SK-N-MC (cell line): ENCODE results near the gene BSN.

ENCODE experiments used
- DNase-seq: peaks from one replicate; pipeline ENCODE4 v3.0.0-alpha.2; 2011; ENCODE audit warnings: low read depth, low spot score
- H3K27ac ChIP-seq: fragments of 200-600 bp; sonication (generic); 2 replicates; pipeline ENCODE4 v1.5.1; 2016; ENCODE audit warnings: mixed run types
- H3K36me3 ChIP-seq: fragments of 200-600 bp; sonication (generic); 2 replicates; pipeline ENCODE4 v1.6.1; 2017; ENCODE audit warnings: antibody characterized with exemption, low read length, mixed read lengths; ENCODE audit not compliant: insufficient read depth
- H3K4me3 ChIP-seq: fragments of 200-600 bp; sonication (generic); 2 replicates; pipeline ENCODE4 v1.5.1; 2016
- H3K9ac ChIP-seq: fragments of 200-600 bp; sonication (generic); 2 replicates; pipeline ENCODE4 v1.8.0; 2017; ENCODE audit warnings: mixed run types, mixed read lengths; ENCODE audit not compliant: insufficient read length
- H3K9me3 ChIP-seq: fragments of 200-600 bp; sonication (generic); 2 replicates; pipeline ENCODE4 v1.6.1; 2017; ENCODE audit warnings: low read depth, mild to moderate bottlenecking, antibody characterized with exemption, low read length, moderate library complexity, mixed read lengths
- EZH2 ChIP-seq: fragments of 200-600 bp; sonication (generic); IDR thresholded peaks from one replicate; pipeline ENCODE4 v1.6.1; 2017; ENCODE audit warnings: antibody characterized with exemption
- FOXP2 ChIP-seq: optimal IDR thresholded peaks from 2 replicates; pipeline ENCODE3; 2011; ENCODE audit warnings: mild to moderate bottlenecking, moderate library complexity; ENCODE audit not compliant: insufficient read depth; ENCODE audit errors: extremely low read length, control extremely low read depth
- POLR2AphosphoS5 ChIP-seq: IDR thresholded peaks from 2 replicates; pipeline ENCODE4 v1.6.1; 2012; ENCODE audit warnings: mild to moderate bottlenecking, low read depth, low read length, borderline replicate concordance

The BSN gene

DNA sequence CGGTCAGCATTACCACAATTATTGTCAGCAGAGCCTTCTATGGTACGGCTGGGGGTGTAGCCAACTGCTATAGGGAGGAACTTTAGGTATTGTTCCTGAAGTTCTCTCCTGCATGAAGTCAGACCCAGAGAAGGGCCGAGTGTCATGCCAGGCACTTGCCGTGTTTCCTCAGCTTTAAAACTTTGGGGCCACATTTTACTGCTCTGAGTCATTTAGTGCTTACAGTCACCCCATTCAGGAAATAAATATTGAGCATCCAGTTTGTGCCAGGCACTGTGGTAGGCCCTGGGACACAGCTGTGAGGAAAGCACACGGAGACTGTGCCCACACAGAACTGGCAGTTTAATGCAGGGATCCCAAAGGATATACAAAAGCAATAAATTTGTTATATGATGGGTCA, 65.4 kb downstream of the BSN start:
- H3K27ac ChIP-seq = no peak overlapping the region
- no peak for DNase-seq
- no peaks in the 10 kb centered on the region for H3K36me3 ChIP-seq
- no peak overlapping the region for H3K9ac ChIP-seq
- TF ChIP-seq EZH2 = no peak
- TF ChIP-seq POLR2AphosphoS5 = no peak
- TF ChIP-seq FOXP2 = no peak
- H3K4me3 ChIP-seq = no peak overlapping the region
- no peaks in the 10 kb centered on the region for H3K9me3 ChIP-seq

DNA sequence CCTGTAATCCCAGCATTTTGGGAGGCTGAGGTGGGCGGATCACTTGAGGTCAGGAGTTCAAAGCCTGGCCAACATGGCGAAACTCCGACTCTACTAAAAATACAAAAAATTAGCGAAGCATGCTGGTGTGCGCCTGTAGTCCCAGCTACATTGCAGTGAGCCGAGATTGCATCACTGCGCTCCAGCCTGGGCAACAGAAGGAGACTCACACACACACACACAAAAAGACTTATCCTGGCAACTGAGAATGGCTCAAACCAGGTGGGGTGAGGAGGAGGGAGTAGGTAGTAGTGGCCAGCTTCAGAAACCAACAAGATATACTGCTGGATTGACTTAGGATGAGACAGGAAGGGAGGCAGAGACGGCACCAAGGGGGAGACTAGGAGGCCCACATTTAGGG, 66.5 kb downstream of the BSN start:
- no peak for DNase-seq
- Histone ChIP-seq H3K36me3 (no peaks in the 10 kb centered on the region), H3K9me3 (no peaks in the 10 kb centered on the region), H3K4me3 (no peak overlapping the region), H3K27ac (no peak overlapping the region), H3K9ac (no peak overlapping the region)
- no peak for TF ChIP-seq POLR2AphosphoS5
- TF ChIP-seq FOXP2 = no peak
- TF ChIP-seq EZH2 = no peak

DNA sequence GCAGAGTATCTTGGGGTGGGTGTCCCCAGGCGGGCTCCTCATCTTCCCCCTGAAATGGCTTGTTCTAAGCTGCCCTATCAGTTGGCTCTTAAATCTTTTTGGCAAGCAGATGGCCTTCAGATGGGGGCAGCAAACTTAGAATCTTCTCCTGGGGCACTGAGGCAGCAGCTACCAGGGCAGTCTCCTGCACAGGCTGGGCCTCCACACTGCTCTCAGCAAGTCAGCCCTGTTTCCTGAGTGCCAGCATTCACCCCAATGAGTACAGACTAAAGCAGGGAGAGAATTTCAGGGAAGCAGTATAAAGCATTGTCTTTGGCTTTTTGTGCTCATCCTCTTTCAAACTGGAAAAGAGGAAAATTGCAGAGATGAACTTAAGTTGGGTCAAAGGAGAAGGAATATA, 68.8 kb downstream of the BSN start:
- TF ChIP-seq POLR2AphosphoS5 = no peak
- no peak for TF ChIP-seq EZH2
- TF ChIP-seq FOXP2 = no peak
- Histone ChIP-seq H3K9ac (no peak overlapping the region), H3K9me3 (no peaks in the 10 kb centered on the region), H3K4me3 (no peak overlapping the region), H3K27ac (no peak overlapping the region), H3K36me3 (no peaks in the 10 kb centered on the region)
- DNase-seq = no peak

DNA sequence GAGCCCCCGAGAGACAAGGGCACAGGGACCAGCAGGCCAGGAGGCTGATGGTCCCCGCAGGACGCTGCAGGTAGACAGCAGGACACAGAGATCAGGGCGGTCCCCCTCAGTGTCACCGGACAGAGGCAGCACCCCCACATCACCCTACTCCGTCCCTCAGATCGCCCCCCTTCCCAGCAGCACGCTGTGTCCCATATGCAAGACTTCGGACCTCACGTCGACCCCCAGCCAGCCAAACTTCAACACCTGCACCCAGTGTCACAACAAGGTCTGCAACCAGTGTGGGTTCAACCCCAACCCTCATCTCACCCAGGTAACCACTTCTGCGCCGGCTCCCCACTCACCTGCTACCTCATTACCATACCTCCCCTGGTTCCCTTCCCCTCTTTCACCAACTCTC, 70.8 kb downstream of the BSN start:
- Histone ChIP-seq H3K36me3 (no peaks in the 10 kb centered on the region), H3K27ac (no peak overlapping the region), H3K4me3 (no peak overlapping the region), H3K9me3 (no peaks in the 10 kb centered on the region), H3K9ac (no peak overlapping the region)
- DNase-seq = no peak
- TF ChIP-seq POLR2AphosphoS5 = no peak

DNA sequence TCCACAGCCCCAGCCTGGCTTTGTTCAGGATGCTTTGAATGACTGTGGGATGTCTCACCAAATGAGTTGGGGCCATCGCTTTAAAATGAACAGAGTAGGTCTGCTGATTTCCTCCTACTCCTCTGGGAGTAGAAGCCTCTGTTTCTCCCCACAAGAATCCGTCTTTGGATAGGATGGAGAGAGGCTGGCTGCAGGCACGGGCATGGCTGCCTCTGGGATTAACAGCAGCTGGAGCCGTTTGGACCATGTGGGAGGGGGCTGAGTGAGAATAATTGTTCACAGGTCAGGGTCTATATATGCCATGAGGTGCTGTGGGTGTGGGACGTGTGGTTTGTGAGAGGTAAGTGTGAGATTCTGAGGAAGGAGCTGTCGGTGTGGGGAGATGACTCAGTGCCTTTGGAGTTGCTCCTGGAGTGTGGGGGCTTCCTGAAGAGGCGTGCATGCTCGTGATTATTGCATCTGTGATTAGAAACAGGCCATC, 71.9 kb downstream of the BSN start:
- Histone ChIP-seq H3K36me3 (no peaks in the 10 kb centered on the region), H3K27ac (no peak overlapping the region), H3K9me3 (no peaks in the 10 kb centered on the region), H3K4me3 (no peak overlapping the region), H3K9ac (no peak overlapping the region)
- no peak for TF ChIP-seq EZH2
- no peak for TF ChIP-seq FOXP2
- TF ChIP-seq POLR2AphosphoS5 = no peak
- no peak for DNase-seq

DNA sequence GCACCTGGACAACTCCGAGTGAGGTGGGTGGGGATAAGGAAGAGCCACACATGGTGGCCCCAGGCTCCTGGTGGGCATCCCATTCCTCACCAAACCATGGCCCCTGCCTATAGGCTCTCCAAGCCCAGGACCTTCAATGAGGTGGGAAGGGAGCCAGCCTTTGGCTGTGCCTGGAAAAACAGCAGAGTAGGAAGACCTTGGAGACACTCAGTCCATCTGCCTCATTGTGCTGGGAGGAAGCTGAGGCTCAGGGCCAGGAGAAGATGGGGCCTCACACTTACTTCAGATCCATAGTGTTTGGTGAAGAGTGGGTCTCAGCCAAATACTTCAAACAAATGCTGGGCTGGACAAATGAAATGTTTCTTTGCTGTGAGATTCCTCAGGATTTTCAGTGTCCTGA, 72.5 kb downstream of the BSN start:
- no peaks in the 10 kb centered on the region for H3K9me3 ChIP-seq
- no peak overlapping the region for H3K9ac ChIP-seq
- TF ChIP-seq POLR2AphosphoS5 = no peak
- TF ChIP-seq EZH2 = no peak
- TF ChIP-seq FOXP2 = no peak
- H3K36me3 ChIP-seq = no peaks in the 10 kb centered on the region
- DNase-seq = no peak
- H3K27ac ChIP-seq = no peak overlapping the region
- no peak overlapping the region for H3K4me3 ChIP-seq

DNA sequence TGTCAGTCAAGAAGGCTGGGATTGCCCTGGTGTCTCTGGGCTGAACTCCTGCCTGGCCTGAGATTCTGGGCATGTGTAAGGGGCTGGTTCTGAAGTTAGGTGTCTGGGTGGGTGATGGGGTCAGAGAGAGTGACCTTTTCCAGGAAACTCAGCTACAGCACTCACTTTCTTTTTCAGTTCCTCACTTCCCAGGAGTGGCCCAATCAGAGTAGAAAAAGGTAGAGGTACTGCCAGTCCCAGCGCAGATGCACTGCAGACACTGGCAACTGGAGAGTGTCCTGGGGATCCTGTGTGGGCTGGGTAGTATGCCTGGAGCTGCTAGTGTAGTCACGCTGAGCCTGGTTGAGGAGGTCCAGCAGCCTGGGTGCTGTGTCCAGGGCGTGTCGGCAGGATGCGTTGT, 73.4 kb downstream of the BSN start:
- no peak overlapping the region for H3K4me3 ChIP-seq
- TF ChIP-seq EZH2 = no peak
- no peak overlapping the region for H3K27ac ChIP-seq

DNA sequence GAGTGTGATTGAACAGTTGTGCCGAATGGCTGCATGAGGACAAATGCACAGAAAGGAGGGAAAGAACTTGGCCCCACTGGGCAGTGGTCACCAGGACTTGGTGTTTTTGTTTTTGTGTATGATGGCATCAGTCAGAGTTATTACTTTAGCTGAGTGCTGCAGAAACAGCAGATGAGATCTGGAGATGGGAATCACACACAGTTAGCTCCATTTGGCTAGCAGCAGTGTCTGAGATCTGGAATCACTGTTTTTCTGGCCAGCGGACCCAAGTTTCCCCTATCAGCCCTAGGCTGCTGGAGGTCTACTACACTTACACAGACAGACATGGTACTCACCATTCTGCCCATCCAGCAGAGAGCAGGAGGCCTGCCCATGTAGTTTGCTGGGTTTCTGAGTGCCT, 74.0 kb downstream of the BSN start:
- Histone ChIP-seq H3K36me3 (no peaks in the 10 kb centered on the region), H3K4me3 (no peak overlapping the region), H3K27ac (no peak overlapping the region), H3K9ac (no peak overlapping the region), H3K9me3 (no peaks in the 10 kb centered on the region)
- no peak for TF ChIP-seq EZH2
- no peak for TF ChIP-seq FOXP2
- TF ChIP-seq POLR2AphosphoS5 = no peak
- DNase-seq = no peak

More for the DNA sequence above, 73.4 kb downstream of the BSN start:
- H3K9me3 ChIP-seq = no peaks in the 10 kb centered on the region
- no peaks in the 10 kb centered on the region for H3K36me3 ChIP-seq
- no peak for DNase-seq
- no peak overlapping the region for H3K9ac ChIP-seq

DNA sequence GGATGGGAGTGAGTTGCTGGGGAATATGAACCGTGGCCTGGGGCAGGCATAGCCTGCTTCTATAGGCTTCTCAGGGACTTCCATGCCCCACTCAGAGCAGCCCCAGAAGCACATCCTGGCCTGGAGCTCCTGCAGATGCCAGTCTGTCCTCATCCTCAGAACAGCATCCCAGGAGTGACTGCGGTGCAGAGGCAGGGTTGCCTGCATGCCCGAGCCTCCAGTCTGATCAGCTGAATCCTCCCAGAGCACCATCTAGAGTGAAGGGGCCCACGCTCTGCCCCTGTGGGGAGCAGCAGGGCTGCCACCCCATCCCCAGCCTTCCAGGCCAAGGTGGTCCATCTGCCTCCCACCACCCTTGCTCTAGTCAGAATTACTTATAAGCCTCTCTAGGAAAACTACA, 75.2 kb downstream of the BSN start:
- DNase-seq = no peak
- no peaks in the 10 kb centered on the region for H3K9me3 ChIP-seq
- TF ChIP-seq POLR2AphosphoS5 (no peak), FOXP2 (no peak), EZH2 (no peak)

More for the DNA sequence above, 75.2 kb downstream of the BSN start:
- Histone ChIP-seq H3K36me3 (no peaks in the 10 kb centered on the region), H3K27ac (no peak overlapping the region), H3K4me3 (no peak overlapping the region), H3K9ac (no peak overlapping the region)
